Neural progenitor cell (in vitro differentiated cells): Measurements from ENCODE around the gene RASSF4.

ENCODE experiments used
- CTCF ChIP-seq: fragments of 200-600 bp; sonication (generic); IDR thresholded peaks from 2 replicates; pipeline ENCODE4 v1.5.1; 2017; ENCODE audit warnings: antibody characterized with exemption, mild to moderate bottlenecking
- EZH2 ChIP-seq: fragments of 200-600 bp; sonication (generic); IDR thresholded peaks from 2 replicates; pipeline ENCODE4 v1.6.1; 2017; ENCODE audit warnings: antibody characterized with exemption, mild to moderate bottlenecking, moderate library complexity
- EZH2phosphoT487 ChIP-seq: fragments of 200-600 bp; sonication (generic); IDR thresholded peaks from 2 replicates; pipeline ENCODE4 v1.6.1; 2017; ENCODE audit warnings: antibody characterized with exemption

DNA sequence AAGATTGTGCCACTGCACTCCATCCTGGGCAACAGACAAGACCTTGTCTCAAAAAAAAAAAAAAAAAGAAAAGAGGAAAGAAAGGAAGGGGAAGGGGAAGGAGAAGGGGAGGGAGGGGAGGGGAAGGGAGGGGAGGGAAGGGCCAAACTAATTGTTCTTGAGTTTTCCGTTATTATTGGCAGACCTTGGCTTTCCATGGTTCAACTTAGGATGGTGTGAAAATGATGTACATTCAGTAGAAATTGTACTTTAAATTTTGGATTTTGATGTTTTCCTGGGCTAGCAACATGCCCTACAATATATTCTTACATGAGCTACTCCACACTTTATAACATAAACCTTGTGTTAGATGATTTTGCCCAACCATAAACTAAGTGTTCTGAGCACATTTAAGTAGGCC is 49.7 kb upstream of the RASSF4 start:
- no peak for TF ChIP-seq CTCF
- TF ChIP-seq EZH2: no peak
- TF ChIP-seq EZH2phosphoT487: no peak
